Measurements from ENCODE around the gene PPFIA2. TPM values are rescaled to one million over a fixed set of nuclear protein-coding genes. Genes with fewer than 3 reads are reported as not detected.

PPFIA2 gene
- polyA plus RNA-seq, 4 donors, result 4.4 to 7.2 (median 5.8) TPM

DNA sequence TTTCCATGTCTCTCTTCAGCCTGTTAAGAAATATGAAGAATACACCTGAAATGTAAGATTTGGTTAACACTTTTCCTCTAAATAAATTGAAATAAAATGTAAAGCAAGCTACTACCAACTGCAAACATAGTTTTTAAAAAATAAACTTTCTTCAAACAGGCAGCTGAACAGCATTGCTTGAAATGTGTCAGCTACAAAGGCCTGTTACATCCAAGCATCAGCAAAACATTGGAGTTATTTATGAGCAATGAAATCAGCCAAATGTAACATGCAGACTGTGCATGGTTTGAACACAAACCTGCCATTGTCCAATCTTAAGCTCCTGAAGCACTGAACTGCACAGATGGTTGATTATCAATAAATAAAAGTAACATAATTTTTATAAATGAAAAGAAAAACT lies 390.0 kb downstream of the PPFIA2 start:
- no peak for DNase-seq (ENCODE audit: low read depth in 4 of 4, low spot score in 2 of 4)

DNA sequence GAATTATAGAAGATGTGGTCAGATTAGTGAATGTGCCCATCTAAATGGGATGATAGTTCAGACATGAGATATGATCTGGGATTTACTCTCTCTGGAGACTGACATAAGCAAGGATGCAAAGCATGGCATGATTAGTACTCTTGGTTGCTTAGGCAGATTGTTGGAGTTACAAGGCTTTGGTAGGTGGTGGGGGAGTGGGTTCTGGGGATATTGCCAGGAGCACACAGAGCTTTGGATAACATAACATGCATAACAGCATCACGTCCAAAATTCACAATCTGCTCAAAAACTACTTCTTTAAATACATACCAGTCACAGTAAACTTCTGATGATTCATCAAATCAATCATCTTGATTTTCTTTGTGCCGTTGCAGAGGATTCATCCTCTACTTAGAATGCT lies 393.9 kb downstream of the PPFIA2 start:
- DNase-seq (ENCODE audit: low read depth in 4 of 4, low spot score in 2 of 4), result no peak

DNA sequence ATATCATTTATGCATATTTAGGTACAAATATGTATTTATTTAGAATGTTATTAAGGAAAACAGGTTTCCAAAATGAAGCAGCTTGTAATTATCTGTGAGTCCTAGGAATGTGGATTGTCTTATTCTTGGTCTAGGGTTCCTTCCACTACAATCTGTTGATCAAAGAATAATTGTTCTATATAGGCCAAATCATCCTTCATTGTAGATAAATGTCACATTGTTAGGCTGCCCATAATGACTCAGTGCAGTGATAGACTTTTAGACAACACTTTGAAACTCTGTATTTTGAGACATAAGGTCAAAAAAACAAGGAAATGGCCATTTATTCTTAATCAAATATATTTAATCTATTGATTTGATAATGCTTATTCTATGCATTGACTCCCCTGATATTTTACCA lies 398.2 kb downstream of the PPFIA2 start:
- no peak for DNase-seq (ENCODE audit: low read depth in 4 of 4, low spot score in 2 of 4)

DNA sequence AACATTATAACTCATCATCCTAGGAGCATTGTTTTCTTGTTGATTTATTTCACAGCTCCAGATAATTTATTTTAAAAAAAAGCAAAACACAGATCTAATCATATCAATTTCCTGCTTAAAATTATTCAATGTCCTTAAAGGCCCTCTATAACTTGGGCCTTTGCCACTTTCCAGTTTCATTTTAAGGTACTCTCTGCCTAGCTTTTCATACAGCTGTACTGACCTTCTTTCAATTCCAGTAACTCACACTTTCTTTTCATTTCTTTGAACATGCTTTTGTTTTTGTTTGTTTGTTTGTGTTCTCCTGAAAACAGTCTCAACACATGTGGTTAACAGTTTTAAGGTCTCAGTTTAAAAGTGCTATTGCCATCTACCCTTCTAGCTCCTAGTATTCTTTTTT lies 399.4 kb downstream of the PPFIA2 start:
- no peak for DNase-seq (ENCODE audit: low read depth in 4 of 4, low spot score in 2 of 4)

DNA sequence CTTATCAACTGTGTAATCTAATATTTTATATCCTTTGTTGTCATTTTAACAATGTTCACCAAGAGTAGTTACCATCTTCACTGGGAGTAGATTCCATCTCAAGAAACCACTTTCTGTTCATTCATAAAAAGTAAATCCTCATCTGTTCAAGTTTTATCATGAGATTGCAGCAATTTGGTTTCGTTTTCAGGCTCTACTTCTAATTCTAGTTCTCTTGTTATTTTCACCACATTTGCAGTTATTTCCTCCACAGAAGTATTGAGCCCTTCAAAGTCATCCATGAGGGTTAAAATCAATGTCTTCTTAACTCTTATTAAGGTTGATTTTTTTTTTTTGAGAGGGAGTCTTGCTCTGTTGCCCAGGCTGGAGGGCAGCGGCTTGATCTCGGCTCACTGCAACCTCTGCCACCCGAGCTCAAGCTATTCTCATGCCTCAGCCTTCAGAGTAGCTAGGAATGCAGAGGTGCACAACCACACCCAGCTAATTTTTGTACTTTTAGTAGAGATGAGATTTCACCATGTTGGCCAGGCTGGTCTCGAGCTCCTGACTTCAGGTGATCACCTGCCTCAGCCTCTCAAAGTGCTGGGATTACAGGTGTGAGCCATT lies 404.7 kb downstream of the PPFIA2 start:
- DNase-seq (ENCODE audit: low read depth in 4 of 4, low spot score in 2 of 4), result no peak

DNA sequence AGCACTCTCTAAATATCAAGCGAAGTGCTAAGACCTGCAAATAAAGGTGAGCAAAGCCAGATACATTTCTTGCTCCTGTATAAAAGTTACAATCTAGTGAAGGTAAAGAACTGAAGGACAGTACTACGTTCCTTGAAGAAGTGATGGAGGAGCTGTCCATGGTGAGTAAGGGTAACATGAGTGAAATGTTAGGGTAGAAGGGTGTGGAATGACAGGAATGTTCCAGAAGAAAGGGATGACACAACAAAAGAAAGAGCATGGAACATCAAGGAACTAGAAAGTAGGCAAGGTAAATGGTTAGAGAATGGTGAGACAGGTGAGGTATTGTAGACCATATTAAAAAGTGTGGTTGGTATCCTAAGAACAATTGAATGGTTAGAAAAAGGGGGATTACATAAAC lies 408.8 kb downstream of the PPFIA2 start:
- DNase-seq (ENCODE audit: low read depth in 4 of 4, low spot score in 2 of 4), result no peak

DNA sequence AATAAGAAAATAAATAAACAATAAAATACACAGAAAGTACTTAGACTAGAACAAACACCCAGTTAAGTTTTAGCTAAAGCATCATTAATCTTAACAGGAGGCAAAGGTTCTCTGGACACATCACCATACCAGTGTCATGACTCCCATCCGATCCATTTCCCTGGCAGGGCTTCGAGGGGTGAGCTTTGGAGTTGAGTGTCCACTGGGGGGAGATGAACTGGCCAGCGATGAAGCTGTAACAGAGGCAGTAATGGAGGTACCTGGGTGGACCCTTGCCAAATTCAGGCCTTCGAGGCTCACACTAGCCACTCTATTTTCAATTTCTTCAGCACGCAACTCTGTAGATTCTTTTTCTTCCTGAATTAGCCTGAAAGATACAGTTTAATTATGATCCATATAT lies 411.7 kb downstream of the PPFIA2 start:
- DNase-seq (ENCODE audit: low read depth in 4 of 4, low spot score in 2 of 4), result no peak

DNA sequence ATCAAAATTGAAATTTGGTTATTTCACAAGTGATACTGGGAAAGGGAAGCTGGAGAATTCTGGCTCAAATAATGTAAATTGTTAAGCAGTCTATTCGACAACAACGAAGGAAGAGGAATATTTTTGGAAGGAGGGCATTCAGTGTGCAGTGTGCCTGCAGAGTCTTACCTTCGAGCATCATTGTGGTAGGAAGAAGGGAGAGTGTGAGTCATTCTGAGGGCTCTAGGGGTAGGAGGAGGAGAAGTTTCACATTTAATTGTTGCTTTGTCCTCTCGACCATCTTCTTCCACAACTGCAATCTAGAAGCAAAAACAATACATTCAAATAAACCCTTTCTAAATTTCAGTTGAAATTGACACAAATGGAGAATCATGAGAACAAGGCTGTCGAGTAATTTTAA lies 418.2 kb downstream of the PPFIA2 start:
- no peak for DNase-seq (ENCODE audit: low read depth in 4 of 4, low spot score in 2 of 4)

DNA sequence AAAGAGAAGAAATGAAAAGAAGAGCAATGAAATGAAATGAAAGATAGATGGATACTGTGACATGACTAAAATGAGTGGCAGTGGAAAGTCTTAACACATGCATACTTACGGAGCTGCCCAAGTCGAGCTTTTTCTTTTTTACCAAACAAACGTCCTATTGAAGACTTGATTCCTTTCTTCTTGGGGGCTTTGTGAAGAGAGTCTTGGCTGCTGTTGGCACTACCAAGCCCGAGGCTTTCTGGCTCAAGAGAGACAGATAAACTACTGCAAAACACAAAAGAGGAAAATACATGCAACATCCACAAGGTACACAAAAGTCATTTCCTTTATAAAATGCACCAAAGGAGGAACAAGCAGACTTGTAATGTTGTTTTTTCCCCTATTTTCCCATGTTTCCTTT lies 420.1 kb downstream of the PPFIA2 start:
- DNase-seq (ENCODE audit: low read depth in 4 of 4, low spot score in 2 of 4), result no peak

DNA sequence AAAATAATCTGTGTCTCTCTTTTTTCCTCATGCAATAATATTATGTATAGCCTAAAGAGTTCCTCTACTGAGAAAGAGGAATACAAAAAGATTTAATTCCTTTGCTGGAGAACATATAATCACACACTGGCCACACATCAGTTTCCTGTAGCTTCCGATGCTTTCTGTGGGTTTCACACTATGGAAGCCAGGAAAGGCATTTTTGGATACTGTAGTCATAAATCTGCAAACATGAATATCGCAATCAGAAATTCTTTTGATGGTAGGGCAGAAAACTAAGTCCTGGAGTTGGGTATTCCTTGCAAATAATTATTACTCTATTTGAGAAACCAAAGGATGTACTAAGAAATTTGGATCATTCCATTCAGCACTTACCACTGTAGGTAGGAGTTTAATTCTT lies 421.3 kb downstream of the PPFIA2 start:
- no peak for DNase-seq (ENCODE audit: low read depth in 4 of 4, low spot score in 2 of 4)

DNA sequence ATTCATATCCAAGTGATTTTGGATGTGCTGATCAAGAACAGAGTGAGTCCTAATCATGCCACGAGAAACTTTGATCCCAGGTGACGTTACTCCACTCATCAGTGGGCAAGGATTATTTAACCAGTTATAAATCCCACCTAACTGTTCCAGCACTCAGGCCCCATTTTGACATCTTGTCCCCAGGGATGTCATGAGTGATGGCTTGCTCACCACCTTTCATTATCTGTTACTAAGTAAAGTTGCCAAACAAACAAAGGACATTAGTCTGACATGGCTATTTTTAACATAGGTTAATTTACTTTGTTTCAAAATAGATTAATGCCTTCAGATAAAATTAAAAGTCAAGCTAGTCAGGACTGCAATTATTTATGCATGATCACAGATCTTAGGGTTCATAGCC lies 425.3 kb downstream of the PPFIA2 start:
- DNase-seq (ENCODE audit: low read depth in 4 of 4, low spot score in 2 of 4), result no peak

DNA sequence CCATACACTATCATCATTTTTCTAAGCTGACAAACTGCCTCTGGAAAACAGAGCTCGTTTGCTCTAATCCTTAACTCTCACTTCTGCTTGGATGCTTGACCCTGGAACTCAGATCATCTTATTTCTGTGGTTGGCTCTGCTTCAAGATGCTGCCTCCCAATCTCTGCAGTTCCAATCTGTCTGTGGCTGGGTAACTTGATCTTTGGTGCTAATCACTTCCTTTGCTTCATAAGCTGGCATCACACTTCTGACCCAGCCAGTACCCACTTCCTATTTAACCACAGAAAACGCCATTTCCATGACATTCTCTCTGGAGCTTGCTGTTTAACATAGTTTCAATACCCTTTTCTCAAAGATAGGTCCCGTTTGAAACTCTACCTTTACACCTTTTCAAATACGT lies 427.1 kb downstream of the PPFIA2 start:
- DNase-seq (ENCODE audit: low read depth in 4 of 4, low spot score in 2 of 4), result no peak

DNA sequence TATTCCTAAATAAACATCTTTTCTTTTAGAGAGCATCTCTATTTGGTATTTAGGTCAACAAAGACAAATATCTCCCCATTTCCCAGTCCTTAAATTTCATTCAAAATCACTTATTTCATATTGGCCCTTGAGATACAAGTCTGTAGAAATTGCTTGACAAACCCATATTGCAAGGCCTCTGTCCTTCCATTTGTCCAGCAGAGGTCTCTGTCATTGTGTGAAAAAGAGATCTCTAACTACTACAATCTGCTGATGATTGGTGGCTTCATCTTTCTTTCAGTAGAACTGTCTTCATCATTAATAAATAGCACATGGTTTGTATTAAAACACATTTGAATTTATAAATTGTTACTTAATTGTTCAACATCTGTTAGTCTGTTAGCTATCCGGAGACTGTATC lies 428.7 kb downstream of the PPFIA2 start:
- no peak for DNase-seq (ENCODE audit: low read depth in 4 of 4, low spot score in 2 of 4)

DNA sequence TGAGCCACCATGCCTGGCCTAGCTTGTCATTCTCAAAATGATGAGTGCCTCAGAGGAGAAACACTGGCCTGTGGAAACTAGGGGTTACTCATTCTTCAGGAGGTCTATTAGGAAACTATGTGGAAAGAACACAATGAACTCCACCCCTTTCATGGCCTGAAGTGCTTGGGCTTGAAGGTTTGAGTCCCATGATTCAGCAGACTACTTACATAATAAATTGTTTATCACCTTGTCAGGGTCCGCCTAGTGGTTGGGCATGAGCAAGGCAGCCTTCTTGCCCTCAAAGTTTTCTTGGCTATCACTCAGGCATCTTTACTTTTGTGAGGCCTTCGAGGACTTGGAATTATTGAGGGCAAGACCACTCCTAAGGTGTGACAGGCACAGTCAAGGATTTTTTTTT lies 430.1 kb downstream of the PPFIA2 start:
- no peak for DNase-seq (ENCODE audit: low read depth in 4 of 4, low spot score in 2 of 4)

DNA sequence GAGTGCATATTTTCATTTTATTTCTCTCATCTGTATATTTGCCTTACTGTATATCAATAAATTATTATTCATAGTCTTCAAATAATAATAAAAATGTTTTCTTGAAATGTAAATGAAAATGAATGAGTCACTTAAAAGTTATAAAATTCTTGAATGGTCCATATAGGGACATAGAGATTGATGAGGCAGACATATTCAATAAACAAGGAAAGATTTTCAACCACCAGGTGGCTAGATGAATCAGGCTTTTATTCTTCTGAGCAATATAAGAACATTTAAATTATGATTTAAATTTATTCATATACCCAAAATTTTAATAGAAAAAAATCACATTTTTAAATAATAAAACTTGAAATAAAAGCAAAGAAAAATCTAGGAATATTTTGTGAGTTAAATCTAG lies 431.7 kb downstream of the PPFIA2 start:
- no peak for DNase-seq (ENCODE audit: low read depth in 4 of 4, low spot score in 2 of 4)

DNA sequence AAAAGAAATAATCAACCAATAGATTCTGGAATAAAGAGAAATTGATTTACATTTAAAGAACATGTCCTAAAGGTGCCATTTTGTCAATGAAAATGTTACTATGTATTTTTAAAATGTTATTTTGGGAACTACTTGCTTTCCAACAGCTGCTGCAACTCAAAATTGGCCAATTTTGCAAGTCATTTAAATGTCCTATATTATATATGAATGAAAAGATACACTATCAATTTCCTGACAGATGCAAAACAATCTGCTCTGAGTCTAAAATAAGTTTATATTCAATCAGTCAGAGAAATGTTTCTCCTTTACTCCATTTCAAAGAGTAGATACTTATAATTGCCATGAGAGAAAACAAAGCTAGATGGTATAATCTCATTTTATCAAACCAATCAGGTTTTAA lies 434.1 kb downstream of the PPFIA2 start:
- no peak for DNase-seq (ENCODE audit: low read depth in 4 of 4, low spot score in 2 of 4)

DNA sequence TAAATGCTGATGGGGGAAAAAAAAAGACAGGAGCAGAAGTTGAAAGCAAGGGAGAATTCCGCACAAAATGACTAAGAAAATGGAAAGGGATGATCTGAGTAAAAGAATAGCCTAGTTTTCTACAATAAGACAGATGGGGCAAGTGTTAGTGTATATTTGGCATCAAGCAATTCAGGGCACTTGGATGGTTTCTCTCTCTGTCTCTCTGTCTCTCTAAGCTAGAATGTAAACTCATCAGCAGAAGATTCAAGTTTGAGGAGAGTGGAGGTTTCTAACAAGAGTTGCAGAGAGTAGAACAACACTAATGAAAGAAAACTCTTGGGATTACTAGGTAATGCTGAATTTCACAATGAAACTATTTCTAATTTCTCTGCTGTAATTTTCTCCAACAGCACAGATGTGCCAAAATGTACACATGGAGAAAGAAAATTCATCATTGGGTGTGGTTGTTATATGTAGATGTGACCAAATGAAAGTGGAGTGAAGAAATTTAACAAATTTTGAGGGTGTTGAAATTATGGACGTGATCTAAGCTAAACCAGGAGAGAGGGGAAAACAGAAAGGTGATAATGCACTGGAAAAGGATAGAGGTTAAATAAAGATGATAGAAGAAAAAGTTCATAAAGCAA lies 444.1 kb downstream of the PPFIA2 start:
- DNase-seq (ENCODE audit: low read depth in 4 of 4, low spot score in 2 of 4), result no peak

DNA sequence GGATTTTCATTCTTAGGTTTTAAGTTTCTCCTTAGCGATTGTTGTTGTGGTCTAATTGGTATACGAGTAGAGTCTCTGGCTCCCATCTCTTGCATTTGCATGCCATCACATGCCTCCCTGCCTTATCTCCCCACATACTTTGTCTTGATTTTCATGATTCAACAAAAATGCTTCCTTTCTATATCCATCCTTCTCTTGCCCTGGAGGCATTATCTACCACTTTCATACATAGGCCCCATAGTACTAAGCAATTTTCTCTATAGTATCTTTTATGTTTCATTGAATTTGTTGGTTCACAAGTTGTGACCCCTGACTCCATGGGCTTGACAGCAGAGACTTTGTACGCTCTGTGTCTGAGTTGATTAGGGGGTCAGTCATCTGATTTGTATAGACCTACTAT lies 455.2 kb downstream of the PPFIA2 start:
- no peak for DNase-seq (ENCODE audit: low read depth in 4 of 4, low spot score in 2 of 4)

DNA sequence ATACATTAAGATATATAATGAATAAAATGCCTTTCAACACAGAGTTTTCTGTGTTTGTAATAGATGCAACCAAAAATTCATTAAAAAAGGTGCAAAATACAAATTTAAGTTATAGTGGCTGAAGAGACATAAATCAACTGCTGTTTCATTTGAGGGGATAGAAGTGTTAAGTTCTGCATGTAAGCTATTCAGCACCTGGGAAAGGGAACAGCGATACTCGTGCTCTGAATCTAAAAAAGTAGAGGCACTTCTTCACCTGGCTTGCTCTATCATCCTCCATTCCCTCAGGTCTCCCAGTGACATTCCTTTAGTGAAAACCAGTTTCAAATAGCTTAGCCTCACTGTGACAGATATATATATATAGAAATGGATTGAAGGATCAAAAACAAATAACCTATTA lies 458.7 kb downstream of the PPFIA2 start:
- DNase-seq (ENCODE audit: low read depth in 4 of 4, low spot score in 2 of 4), result peak in 1 of 4 donors; percentile 3

DNA sequence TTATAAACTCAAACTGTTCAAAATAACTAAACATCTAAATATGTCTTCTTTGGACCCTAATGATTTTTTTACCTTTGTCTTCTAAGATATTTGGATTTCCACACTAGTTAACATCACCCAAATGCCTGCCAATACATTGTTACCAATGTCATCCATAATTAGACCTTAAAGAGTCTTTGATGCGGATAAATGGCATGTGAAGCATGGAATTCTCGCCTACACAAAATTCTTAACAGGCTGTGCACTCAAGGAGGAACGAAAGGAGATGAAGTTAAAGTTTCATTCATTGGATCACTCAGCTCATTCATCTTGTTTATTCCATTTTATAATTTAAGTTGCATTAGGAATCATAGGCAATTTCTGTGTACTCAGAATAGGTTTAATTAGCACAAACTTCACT lies 461.5 kb downstream of the PPFIA2 start:
- DNase-seq (ENCODE audit: low read depth in 4 of 4, low spot score in 2 of 4), result no peak

DNA sequence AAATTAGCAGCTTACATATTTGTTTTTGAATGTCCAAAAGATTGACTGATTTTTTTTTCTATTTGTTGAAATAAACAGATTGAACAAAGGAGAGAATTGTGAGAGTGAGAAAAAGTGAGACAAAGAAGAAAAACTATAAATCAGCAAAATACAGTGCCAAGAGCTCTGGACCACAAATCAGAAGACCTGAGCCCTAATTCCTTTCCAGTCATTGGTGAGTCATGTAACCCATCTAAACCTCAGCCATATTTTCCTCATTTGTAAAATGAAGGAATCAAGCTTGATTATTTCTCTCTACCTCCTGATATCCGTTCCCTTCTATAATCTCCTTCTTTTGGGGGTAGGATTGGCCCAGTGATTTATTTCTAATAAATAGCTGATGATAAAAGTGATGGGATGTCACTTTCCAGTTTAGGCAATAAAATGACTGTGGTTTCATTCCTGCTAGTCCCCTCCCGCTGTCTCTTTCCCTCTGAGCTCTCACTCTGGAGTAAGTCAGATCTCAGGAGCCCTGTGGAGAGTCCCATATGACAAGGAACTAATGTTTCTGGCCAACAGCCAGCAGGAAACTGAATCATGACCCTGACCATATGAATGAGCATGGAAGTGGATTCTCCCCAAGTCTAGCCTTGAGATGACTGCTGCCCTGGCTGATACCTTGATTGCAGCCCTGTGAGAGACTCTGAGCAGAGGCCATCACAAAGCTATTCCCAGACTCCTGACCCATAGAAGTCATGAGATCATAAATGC lies 462.4 kb downstream of the PPFIA2 start:
- DNase-seq (ENCODE audit: low read depth in 4 of 4, low spot score in 2 of 4), result no peak

DNA sequence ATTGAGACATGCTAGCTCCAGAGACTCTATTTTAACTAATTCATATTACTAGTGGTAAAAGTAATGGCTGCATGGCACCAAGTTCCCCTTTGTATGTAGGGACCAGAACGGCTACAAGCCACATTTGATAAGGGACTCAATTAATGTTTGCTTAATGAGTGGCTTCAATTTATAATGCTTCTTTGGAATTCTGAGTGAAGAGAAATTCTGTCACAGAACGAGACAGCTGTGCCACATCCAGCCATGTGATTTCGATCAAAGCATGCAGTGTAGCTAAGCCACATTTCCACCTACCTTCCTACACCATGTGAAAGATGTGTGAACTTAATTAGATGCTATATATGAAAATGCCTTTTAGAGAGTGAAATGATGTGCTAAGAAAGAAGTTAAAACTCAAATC lies 463.9 kb downstream of the PPFIA2 start:
- DNase-seq (ENCODE audit: low read depth in 4 of 4, low spot score in 2 of 4), result no peak

All from left renal cortex interstitium (tissue), 4 donors.